ENCODE results near the gene EME1.
A peak's percentile ranks its signal among the peaks of the same experiment; 100 is the strongest.

The EME1 gene

DNA sequence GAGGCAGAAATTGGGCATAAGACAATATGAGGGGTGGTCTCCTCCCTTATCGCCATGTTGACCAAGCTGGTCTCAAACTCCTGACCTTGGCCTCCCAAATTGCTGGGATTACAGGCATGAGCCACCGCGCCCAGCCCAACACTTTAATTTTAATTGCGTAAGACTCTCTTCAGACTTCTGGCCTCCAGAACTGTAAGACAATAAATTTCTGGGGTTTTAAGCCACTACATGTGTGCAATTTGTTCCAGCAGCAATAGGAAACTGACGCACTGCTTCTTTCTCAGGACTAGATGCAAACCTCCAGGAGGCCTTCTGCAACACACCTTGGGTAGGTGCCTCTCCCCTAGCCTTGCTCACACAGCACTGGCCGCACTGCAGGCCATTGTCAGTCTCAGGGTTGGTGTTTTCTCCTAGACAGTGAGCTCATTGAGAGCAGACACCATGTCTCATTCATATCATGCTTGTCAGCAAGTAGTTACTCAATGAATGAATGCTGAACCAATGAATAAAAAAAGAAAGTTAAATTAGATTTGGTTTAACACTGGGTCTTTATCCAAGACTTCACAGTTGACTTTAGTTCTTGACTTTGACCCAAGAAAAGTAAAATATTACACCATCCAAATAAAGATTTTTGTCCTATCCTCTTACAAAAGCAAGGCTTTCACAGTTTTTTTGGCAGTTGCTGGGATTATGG is 47.5 kb downstream of the EME1 start:
- no peak overlapping the region for H3K27ac ChIP-seq
- no peaks in the 10 kb centered on the region for H3K9me3 ChIP-seq (ENCODE audit: low read depth, low read length)
- DNase-seq (ENCODE audit: low read depth, low spot score): no peak
- peak overlapping the region; percentile 69 for H3K4me3 ChIP-seq
- H3K36me3 ChIP-seq (ENCODE audit: insufficient read depth, low read length): no peaks in the 10 kb centered on the region
- TF ChIP-seq FOXP2 (optimal IDR thresholded peaks at IDR 0.05; ENCODE audit: control extremely low read depth, extremely low read length, insufficient read depth): no peak
- TF ChIP-seq EZH2 (IDR thresholded peaks at IDR 0.05): no peak
- no peak for TF ChIP-seq POLR2AphosphoS5 (IDR thresholded peaks at IDR 0.05; ENCODE audit: borderline replicate concordance, low read depth, low read length)
- no peak overlapping the region for H3K9ac ChIP-seq (ENCODE audit: insufficient read length)

- Histone ChIP-seq H3K9ac (ENCODE audit: insufficient read length) (no peak overlapping the region), H3K36me3 (ENCODE audit: insufficient read depth, low read length) (no peaks in the 10 kb centered on the region), H3K27ac (peak overlapping the region; percentile 91), H3K4me3 (peak overlapping the region; percentile 69), H3K9me3 (ENCODE audit: low read depth, low read length) (no peaks in the 10 kb centered on the region)
- TF ChIP-seq FOXP2 (optimal IDR thresholded peaks at IDR 0.05; ENCODE audit: control extremely low read depth, extremely low read length, insufficient read depth): no peak
- TF ChIP-seq EZH2 (IDR thresholded peaks at IDR 0.05): no peak
- no peak for TF ChIP-seq POLR2AphosphoS5 (IDR thresholded peaks at IDR 0.05; ENCODE audit: borderline replicate concordance, low read depth, low read length)
- peak; percentile 57 for DNase-seq (ENCODE audit: low read depth, low spot score)
These were observed 48.5 kb downstream of the EME1 start for GRCh38 chr17:50421308-50422051.

GRCh38 chr17:50422738-50423137 is 49.7 kb downstream of the EME1 start:
- Histone ChIP-seq H3K9me3 (ENCODE audit: low read depth, low read length) (no peaks in the 10 kb centered on the region), H3K4me3 (no peak overlapping the region), H3K27ac (no peak overlapping the region), H3K36me3 (ENCODE audit: insufficient read depth, low read length) (no peaks in the 10 kb centered on the region), H3K9ac (ENCODE audit: insufficient read length) (no peak overlapping the region)
- no peak for TF ChIP-seq POLR2AphosphoS5 (IDR thresholded peaks at IDR 0.05; ENCODE audit: borderline replicate concordance, low read depth, low read length)
- DNase-seq (ENCODE audit: low read depth, low spot score): no peak

DNA sequence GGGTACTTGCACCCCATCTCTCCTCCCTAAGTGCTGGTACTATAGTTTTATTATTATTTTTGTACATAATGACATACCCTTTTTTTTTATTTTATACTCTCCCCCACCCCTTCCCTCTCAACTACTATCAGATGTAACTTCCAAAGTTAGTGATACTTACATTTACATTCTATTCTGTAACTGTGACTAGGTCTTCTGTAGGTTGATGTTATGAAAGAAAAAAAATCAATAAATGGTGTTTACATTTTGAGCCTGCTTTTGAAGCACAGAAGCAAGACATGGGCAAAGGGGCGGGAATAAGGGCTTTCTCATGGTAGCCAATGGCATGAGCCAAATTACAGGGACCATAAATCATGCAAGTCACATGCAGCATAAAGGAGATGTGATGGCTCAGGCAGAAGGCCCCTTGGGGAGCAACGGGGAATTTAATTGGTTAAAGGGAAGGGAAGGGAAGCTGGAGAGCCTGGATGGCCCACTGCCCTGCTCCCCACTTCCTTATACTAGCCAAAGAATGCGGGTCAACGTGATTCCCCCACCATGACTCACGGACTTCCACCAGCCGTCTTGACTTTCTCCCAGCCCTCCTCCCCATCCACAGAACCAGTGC is 50.6 kb downstream of the EME1 start:
- TF ChIP-seq FOXP2 (optimal IDR thresholded peaks at IDR 0.05; ENCODE audit: control extremely low read depth, extremely low read length, insufficient read depth): no peak
- no peak for TF ChIP-seq EZH2 (IDR thresholded peaks at IDR 0.05)
- TF ChIP-seq POLR2AphosphoS5 (IDR thresholded peaks at IDR 0.05; ENCODE audit: borderline replicate concordance, low read depth, low read length): no peak
- no peak overlapping the region for H3K27ac ChIP-seq
- DNase-seq (ENCODE audit: low read depth, low spot score): no peak

GRCh38 chr17:50424246-50424995 is 51.4 kb downstream of the EME1 start:
- no peak for DNase-seq (ENCODE audit: low read depth, low spot score)
- Histone ChIP-seq H3K9ac (ENCODE audit: insufficient read length) (no peak overlapping the region), H3K9me3 (ENCODE audit: low read depth, low read length) (no peaks in the 10 kb centered on the region), H3K4me3 (no peak overlapping the region), H3K27ac (no peak overlapping the region), H3K36me3 (ENCODE audit: insufficient read depth, low read length) (no peaks in the 10 kb centered on the region)
- no peak for TF ChIP-seq FOXP2 (optimal IDR thresholded peaks at IDR 0.05; ENCODE audit: control extremely low read depth, extremely low read length, insufficient read depth)
- TF ChIP-seq EZH2 (IDR thresholded peaks at IDR 0.05): no peak
- TF ChIP-seq POLR2AphosphoS5 (IDR thresholded peaks at IDR 0.05; ENCODE audit: borderline replicate concordance, low read depth, low read length): no peak

More for the DNA sequence above, 50.6 kb downstream of the EME1 start:
- Histone ChIP-seq H3K36me3 (ENCODE audit: insufficient read depth, low read length) (no peaks in the 10 kb centered on the region), H3K9me3 (ENCODE audit: low read depth, low read length) (no peaks in the 10 kb centered on the region), H3K4me3 (no peak overlapping the region), H3K9ac (ENCODE audit: insufficient read length) (no peak overlapping the region)

DNA sequence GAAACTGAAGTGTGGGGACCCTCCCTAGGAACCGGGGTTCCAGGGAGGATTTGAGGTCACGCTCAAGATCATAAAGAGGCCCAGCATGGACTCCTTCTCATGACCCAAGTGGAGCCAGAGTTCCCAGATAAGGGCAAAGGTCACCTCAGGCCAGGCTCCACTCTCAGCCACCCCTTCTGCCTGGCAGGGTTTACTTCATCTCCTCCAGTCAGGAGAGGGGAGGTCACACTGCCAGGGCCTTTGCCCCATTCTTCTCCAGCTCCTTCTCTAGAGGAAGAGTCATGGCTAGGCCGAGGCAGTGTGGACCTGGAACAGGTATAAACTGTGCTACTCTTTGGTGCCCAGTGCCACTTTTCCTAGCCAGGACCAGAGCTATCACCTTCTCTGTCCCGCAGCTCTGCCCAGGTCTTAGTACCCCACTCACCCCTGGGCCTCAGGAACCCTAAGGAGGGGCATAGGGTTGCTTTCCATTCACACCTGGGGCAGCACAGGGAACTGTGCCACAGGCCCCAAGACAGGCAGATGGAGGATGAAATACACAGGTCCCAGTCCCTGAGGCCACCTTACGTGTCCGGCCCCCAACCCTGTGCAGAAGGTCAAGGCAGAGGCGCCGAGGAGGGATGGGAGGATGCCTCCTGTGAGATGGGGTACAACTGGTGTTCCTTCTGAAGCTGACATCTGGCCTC is 52.1 kb downstream of the EME1 start:
- H3K9ac ChIP-seq (ENCODE audit: insufficient read length): no peak overlapping the region
- no peak overlapping the region for H3K4me3 ChIP-seq
- no peaks in the 10 kb centered on the region for H3K36me3 ChIP-seq (ENCODE audit: insufficient read depth, low read length)
- no peak for DNase-seq (ENCODE audit: low read depth, low spot score)
- TF ChIP-seq FOXP2 (optimal IDR thresholded peaks at IDR 0.05; ENCODE audit: control extremely low read depth, extremely low read length, insufficient read depth) (no peak), EZH2 (IDR thresholded peaks at IDR 0.05) (no peak), POLR2AphosphoS5 (IDR thresholded peaks at IDR 0.05; ENCODE audit: borderline replicate concordance, low read depth, low read length) (no peak)
- H3K27ac ChIP-seq: no peak overlapping the region
- H3K9me3 ChIP-seq (ENCODE audit: low read depth, low read length): no peaks in the 10 kb centered on the region

DNA sequence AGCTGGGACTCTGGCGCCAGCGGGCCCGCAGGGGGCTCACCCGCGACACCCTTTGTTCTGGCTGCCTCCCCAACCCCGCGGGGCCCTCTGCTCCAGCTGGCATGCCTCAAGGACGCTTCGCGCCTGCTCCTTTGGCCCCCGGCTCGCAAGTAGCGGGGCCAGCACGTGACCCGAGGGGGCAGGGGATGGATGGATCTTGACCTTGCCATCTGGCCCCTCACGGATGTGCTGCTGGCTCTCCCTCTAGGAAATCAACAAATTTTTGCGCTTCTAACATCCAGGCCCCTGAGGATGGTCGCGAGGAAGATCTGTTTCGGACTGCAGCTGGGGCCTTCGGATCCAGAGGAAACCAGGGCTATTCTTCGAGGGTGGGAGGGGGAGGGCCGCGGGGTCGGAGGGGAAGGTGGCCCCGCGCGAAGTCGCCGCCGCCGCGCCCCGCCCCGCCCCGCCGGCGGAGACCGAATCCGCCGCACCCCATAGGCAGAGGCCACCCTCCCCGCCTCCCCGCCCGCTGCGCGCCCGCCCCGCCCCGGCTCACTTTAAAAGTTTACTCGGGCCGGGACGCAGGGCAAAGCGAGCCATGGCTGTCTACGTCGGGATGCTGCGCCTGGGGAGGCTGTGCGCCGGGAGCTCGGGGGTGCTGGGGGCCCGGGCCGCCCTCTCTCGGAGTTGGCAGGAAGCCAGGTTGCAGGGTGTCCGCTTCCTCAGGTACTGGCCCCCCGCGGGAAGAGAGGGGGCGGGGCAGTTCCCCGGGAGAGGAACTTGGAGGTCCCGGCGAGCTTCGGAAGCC is 52.8 kb downstream of the EME1 start, which contains the start of gene ACSF2:
Gene ACSF2, plus strand, starts transcription at position 537 of the 790 bp plus-strand sequence. Its CDS starts 44 bp downstream, at position 581.
- no peak for DNase-seq (ENCODE audit: low read depth, low spot score)
- H3K27ac ChIP-seq: no peak within 1 kb of the TSS
- H3K36me3 ChIP-seq (ENCODE audit: insufficient read depth, low read length): no peaks in the 10 kb centered on the region
- no peaks in the 10 kb centered on the region for H3K9me3 ChIP-seq (ENCODE audit: low read depth, low read length)
- peak within 1 kb of the TSS; percentile 8 for H3K9ac ChIP-seq (ENCODE audit: insufficient read length)
- peak within 1 kb of the TSS; percentile 78 for H3K4me3 ChIP-seq
- TF ChIP-seq EZH2 (IDR thresholded peaks at IDR 0.05): no peak
- TF ChIP-seq FOXP2 (optimal IDR thresholded peaks at IDR 0.05; ENCODE audit: control extremely low read depth, extremely low read length, insufficient read depth): no peak
- TF ChIP-seq POLR2AphosphoS5 (IDR thresholded peaks at IDR 0.05; ENCODE audit: borderline replicate concordance, low read depth, low read length): peak; percentile 56; the same call in 1 of the 2 replicates
